Stimulated activated CD8-positive, alpha-beta memory T cell treated with anti-CD3 and anti-CD28 coated beads, Interleukin-15, amount 100 ng/mL, for 1 hour (primary cell): Measurements from ENCODE around the gene SORCS2.

Experiments
- DNase-seq: peaks from one replicate; pipeline ENCODE4 v3.0.0-alpha.2; 2020; ENCODE audit warnings: low read depth

The SORCS2 gene

GRCh38 chr4:7186516-7187167 lies 5.7 kb upstream of the SORCS2 start:
- DNase-seq, result no peak

GRCh38 chr4:7187168-7187535 lies 5.2 kb upstream of the SORCS2 start:
- DNase-seq, result no peak

- no peak for DNase-seq
Observed at GRCh38 chr4:7187691-7188090, 4.6 kb upstream of the SORCS2 start.

- no peak for DNase-seq
Observed at GRCh38 chr4:7189066-7189465, 3.3 kb upstream of the SORCS2 start.

GRCh38 chr4:7189475-7190277 lies 2.7 kb upstream of the SORCS2 start:
- DNase-seq, result no peak

- no peak for DNase-seq
Observed at GRCh38 chr4:7190278-7190594, 2.1 kb upstream of the SORCS2 start.

GRCh38 chr4:7190691-7191545 lies 1.4 kb upstream of the SORCS2 start:
- DNase-seq, result no peak

- DNase-seq, result no peak
Observed at GRCh38 chr4:7191546-7192251, 639 bp upstream of the SORCS2 start.

- DNase-seq, result no peak
Observed at GRCh38 chr4:7193030-7193958, 956 bp downstream of the SORCS2 start.

- DNase-seq, result no peak
Observed at GRCh38 chr4:7194251-7195140, 2.2 kb downstream of the SORCS2 start.

- DNase-seq, result no peak
Observed at GRCh38 chr4:7195141-7195515, 2.8 kb downstream of the SORCS2 start.

GRCh38 chr4:7195546-7196287 lies 3.4 kb downstream of the SORCS2 start:
- DNase-seq, result no peak

GRCh38 chr4:7196288-7196651 lies 3.9 kb downstream of the SORCS2 start:
- no peak for DNase-seq

- no peak for DNase-seq
Observed at GRCh38 chr4:7196736-7197135, 4.4 kb downstream of the SORCS2 start.

GRCh38 chr4:7197910-7198309 lies 5.6 kb downstream of the SORCS2 start:
- DNase-seq, result no peak

GRCh38 chr4:7198440-7199128 lies 6.2 kb downstream of the SORCS2 start:
- no peak for DNase-seq

- no peak for DNase-seq
Observed at GRCh38 chr4:7199129-7199725, 6.9 kb downstream of the SORCS2 start.

GRCh38 chr4:7199771-7200441 lies 7.6 kb downstream of the SORCS2 start:
- DNase-seq, result no peak
